ENCODE data around the gene SLC16A2. TPM values are rescaled to one million over a fixed set of nuclear protein-coding genes. Genes with fewer than 3 reads are reported as not detected.

The SLC16A2 gene
- total RNA-seq, 1 experiment from 2014 or later, result 0.32 TPM

GRCh38 chrX:74434336-74434735, 13.0 kb downstream of the SLC16A2 start:
- no peaks in the 10 kb centered on the region for H3K9me2 ChIP-seq (ENCODE audit: insufficient read depth)
- intact Hi-C loops (cut with micrococcal nuclease), result no loop called here
- H2AFZ ChIP-seq (ENCODE audit: low read depth, low read length, poor library complexity, severe bottlenecking), result no peak overlapping the region
- RAD21 ChIA-PET (ENCODE audit: low non-redundant PET in 1 of 2, low total read pairs in 2 of 2, uncharacterized antibody in 2 of 2, unreplicated experiment in 2 of 2), result no interaction called here
- H4K20me1 ChIP-seq (ENCODE audit: insufficient read depth), result no peaks in the 10 kb centered on the region
- no peak for TF ChIP-seq SP1 (IDR thresholded peaks at IDR 0.05; ENCODE audit: low read depth)
- no peaks in the 10 kb centered on the region for H3K9me3 ChIP-seq (ENCODE audit: control insufficient read depth in 1 of 2, insufficient read depth in 1 of 2, low read depth in 1 of 2, low read length in 2 of 2)
- H3K27me3 ChIP-seq (ENCODE audit: insufficient read depth, low read length), result no peaks in the 10 kb centered on the region
- CTCF ChIA-PET, result no interaction called here
- H3K4me2 ChIP-seq (ENCODE audit: low read length), result no peak overlapping the region
- no peak overlapping the region for H3K27ac ChIP-seq (ENCODE audit: low read depth, low read length)
- BruUV-seq (replicated peaks), result no TSS peak
- H3K79me2 ChIP-seq (ENCODE audit: insufficient read depth, low read length), result no peaks in the 10 kb centered on the region
- H3K36me3 ChIP-seq (ENCODE audit: control insufficient read depth in 1 of 2, insufficient read depth in 2 of 2, low read length in 2 of 2), result no peaks in the 10 kb centered on the region
- H3K4me1 ChIP-seq (ENCODE audit: control insufficient read depth in 1 of 2, insufficient read depth in 2 of 2, low read length in 2 of 2), result no peaks in the 10 kb centered on the region
- DNase-seq (ENCODE audit: low read depth, low spot score) (no peak), ATAC-seq (no peak)
- no peak overlapping the region for H3K9ac ChIP-seq (ENCODE audit: low read length)
- no peak overlapping the region for H3K4me3 ChIP-seq (replicated peaks in 1 of 2; ENCODE audit: low read depth in 1 of 2, low read length in 2 of 2)
- POLR2A ChIA-PET, result no interaction called here

GRCh38 chrX:74437530-74437929, 16.2 kb downstream of the SLC16A2 start:
- no peak for TF ChIP-seq SP1 (IDR thresholded peaks at IDR 0.05; ENCODE audit: low read depth)
- TF ChIP-seq RAD21 (IDR thresholded peaks at IDR 0.05; ENCODE audit: low read depth), result no peak
- TF ChIP-seq CBX3 (IDR thresholded peaks at IDR 0.05; ENCODE audit: low read depth), result no peak
- H3K9me3 ChIP-seq (ENCODE audit: control insufficient read depth in 1 of 2, insufficient read depth in 1 of 2, low read depth in 1 of 2, low read length in 2 of 2), result no peaks in the 10 kb centered on the region
- BruUV-seq (replicated peaks), result no TSS peak
- H3K79me2 ChIP-seq (ENCODE audit: insufficient read depth, low read length), result no peaks in the 10 kb centered on the region
- H3K9me2 ChIP-seq (ENCODE audit: insufficient read depth), result no peaks in the 10 kb centered on the region
- intact Hi-C loops (cut with micrococcal nuclease), result no loop called here
- POLR2A ChIA-PET, result no interaction called here
- CTCF ChIA-PET, result no interaction called here
- H3K27ac ChIP-seq (ENCODE audit: low read depth, low read length), result no peak overlapping the region
- H3K27me3 ChIP-seq (ENCODE audit: insufficient read depth, low read length), result no peaks in the 10 kb centered on the region
- H3K4me2 ChIP-seq (ENCODE audit: low read length), result no peak overlapping the region
- H3K4me3 ChIP-seq (replicated peaks in 1 of 2; ENCODE audit: low read depth in 1 of 2, low read length in 2 of 2), result no peak overlapping the region
- no peak for DNase-seq (ENCODE audit: low read depth, low spot score)
- ATAC-seq, result no peak
- H3K9ac ChIP-seq (ENCODE audit: low read length), result no peak overlapping the region
- no peaks in the 10 kb centered on the region for H3K4me1 ChIP-seq (ENCODE audit: control insufficient read depth in 1 of 2, insufficient read depth in 2 of 2, low read length in 2 of 2)
- H2AFZ ChIP-seq (ENCODE audit: low read depth, low read length, poor library complexity, severe bottlenecking), result no peak overlapping the region
- H4K20me1 ChIP-seq (ENCODE audit: insufficient read depth), result no peaks in the 10 kb centered on the region
- no peaks in the 10 kb centered on the region for H3K36me3 ChIP-seq (ENCODE audit: control insufficient read depth in 1 of 2, insufficient read depth in 2 of 2, low read length in 2 of 2)
- RAD21 ChIA-PET (ENCODE audit: low non-redundant PET in 1 of 2, low total read pairs in 2 of 2, uncharacterized antibody in 2 of 2, unreplicated experiment in 2 of 2), result no interaction called here

- Histone ChIP-seq H3K79me2 (ENCODE audit: insufficient read depth, low read length) (no peaks in the 10 kb centered on the region), H3K27ac (ENCODE audit: low read depth, low read length) (no peak overlapping the region), H3K4me2 (ENCODE audit: low read length) (no peak overlapping the region), H3K36me3 (ENCODE audit: control insufficient read depth in 1 of 2, insufficient read depth in 2 of 2, low read length in 2 of 2) (no peaks in the 10 kb centered on the region), H4K20me1 (ENCODE audit: insufficient read depth) (no peaks in the 10 kb centered on the region), H3K9me3 (ENCODE audit: control insufficient read depth in 1 of 2, insufficient read depth in 1 of 2, low read depth in 1 of 2, low read length in 2 of 2) (no peaks in the 10 kb centered on the region), H3K9ac (ENCODE audit: low read length) (no peak overlapping the region), H3K4me1 (ENCODE audit: control insufficient read depth in 1 of 2, insufficient read depth in 2 of 2, low read length in 2 of 2) (no peaks in the 10 kb centered on the region), H3K4me3 (replicated peaks in 1 of 2; ENCODE audit: low read depth in 1 of 2, low read length in 2 of 2) (no peak overlapping the region), H2AFZ (ENCODE audit: low read depth, low read length, poor library complexity, severe bottlenecking) (no peak overlapping the region), H3K9me2 (ENCODE audit: insufficient read depth) (no peaks in the 10 kb centered on the region), H3K27me3 (ENCODE audit: insufficient read depth, low read length) (no peaks in the 10 kb centered on the region)
- no peak for DNase-seq (ENCODE audit: low read depth, low spot score)
- CTCF ChIA-PET, result no interaction called here
- RAD21 ChIA-PET (ENCODE audit: low non-redundant PET in 1 of 2, low total read pairs in 2 of 2, uncharacterized antibody in 2 of 2, unreplicated experiment in 2 of 2), result no interaction called here
- TF ChIP-seq SRF (IDR thresholded peaks at IDR 0.05; ENCODE audit: low read depth) (no peak), YY1 (IDR thresholded peaks at IDR 0.05; ENCODE audit: extremely low read depth, insufficient replicate concordance, low read depth, low read length) (no peak), CEBPB (IDR thresholded peaks at IDR 0.05; ENCODE audit: low read depth) (no peak)
- BruUV-seq (replicated peaks), result no TSS peak
- intact Hi-C loops (cut with micrococcal nuclease), result no loop called here
- POLR2A ChIA-PET, result no interaction called here
- no peak for ATAC-seq
Measured at GRCh38 chrX:74438764-74439163, 17.5 kb downstream of the SLC16A2 start.

Measured in HCT116 (cell line).